Lung microvascular endothelial cell (primary cell): Measurements from ENCODE around the gene OPCML. TPM values are rescaled to one million over a fixed set of nuclear protein-coding genes. Genes with fewer than 3 reads are reported as not detected.

Experiments used
- DNase-seq, 2 donors: peaks; one replicate each; pipeline versions ENCODE4 v3.0.0 to v3.0.0-alpha.2; 2010; ENCODE audit warnings: low read depth in 2 of 2
- total RNA-seq: library from RNA; depleted of rRNA; stranded (reverse); fragments of >200 nt; gene quantifications from 2 replicates; pipeline ENCODE4 v1.2.1, GENCODE V29; 2014

The OPCML gene
- total RNA-seq, 1 donor from 2014 or later: not detected

GRCh38 chr11:132943357-132943705, 589.0 kb downstream of the OPCML start:
- no peak for DNase-seq

GRCh38 chr11:132942611-132943356, 589.5 kb downstream of the OPCML start:
- DNase-seq: no peak

GRCh38 chr11:132941761-132942160, 590.5 kb downstream of the OPCML start:
- no peak for DNase-seq

GRCh38 chr11:132941024-132941646, 591.2 kb downstream of the OPCML start:
- DNase-seq: peak; percentile 24 to 39

- no peak for DNase-seq
Measured at GRCh38 chr11:132937016-132937415, 595.3 kb downstream of the OPCML start.

GRCh38 chr11:132935383-132935782, 596.9 kb downstream of the OPCML start:
- DNase-seq: no peak

GRCh38 chr11:132933703-132934102, 598.6 kb downstream of the OPCML start:
- no peak for DNase-seq

- no peak for DNase-seq
Measured at GRCh38 chr11:132925825-132926469, 606.4 kb downstream of the OPCML start.

- DNase-seq: no peak
Measured at GRCh38 chr11:132921597-132921996, 610.7 kb downstream of the OPCML start.

GRCh38 chr11:132920451-132921096, 611.7 kb downstream of the OPCML start:
- DNase-seq: no peak

GRCh38 chr11:132914600-132914999, 617.7 kb downstream of the OPCML start:
- no peak for DNase-seq

GRCh38 chr11:132913886-132914285, 618.4 kb downstream of the OPCML start:
- no peak for DNase-seq

GRCh38 chr11:132913295-132913694, 619.0 kb downstream of the OPCML start:
- DNase-seq: no peak

- DNase-seq: no peak
Measured at GRCh38 chr11:132911186-132911585, 621.1 kb downstream of the OPCML start.

GRCh38 chr11:132910011-132910760, 622.1 kb downstream of the OPCML start:
- DNase-seq: no peak

GRCh38 chr11:132909021-132909606, 623.2 kb downstream of the OPCML start:
- no peak for DNase-seq

- no peak for DNase-seq
Measured at GRCh38 chr11:132908414-132908810, 623.9 kb downstream of the OPCML start.

GRCh38 chr11:132907651-132908413, 624.5 kb downstream of the OPCML start:
- DNase-seq: no peak

- no peak for DNase-seq
Measured at GRCh38 chr11:132904607-132905006, 627.7 kb downstream of the OPCML start.

- DNase-seq: no peak
Measured at GRCh38 chr11:132904091-132904490, 628.2 kb downstream of the OPCML start.
